Activated T-helper 2 cell treated with anti-CD3 and anti-CD28 coated beads, Interferon-gamma antibody, Interleukin-2, Interleukin-4, amounts not matched to agents 10 μg/mL and 5 μg/mL and 100 μg/mL, durations not matched to agents 14 hours and 24 hours and 36 hours (primary cell): ENCODE measurements around the gene CENPM. TPM values are rescaled to one million over a fixed set of nuclear protein-coding genes. Genes with fewer than 3 reads are reported as not detected.

Experiments used
- DNase-seq: peaks from one replicate; pipeline ENCODE4 v3.0.0; 2021; ENCODE audit warnings: low spot score
- H3K27ac Mint-ChIP-seq: one replicate; pipeline ENCODE4 v1.8.0; 2021; ENCODE audit warnings: mixed read lengths
- H3K27me3 Mint-ChIP-seq: one replicate; pipeline ENCODE4 v1.8.0; 2021; ENCODE audit warnings: low read depth, mixed read lengths
- H3K36me3 Mint-ChIP-seq: one replicate; pipeline ENCODE4 v1.8.0; 2021; ENCODE audit warnings: low read depth, mixed read lengths
- H3K4me1 Mint-ChIP-seq: one replicate; pipeline ENCODE4 v1.8.0; 2021; ENCODE audit warnings: low read depth, mixed read lengths
- H3K4me3 Mint-ChIP-seq: one replicate; pipeline ENCODE4 v1.8.0; 2021; ENCODE audit warnings: low read depth, mild to moderate bottlenecking, moderate library complexity, mixed read lengths
- H3K9me3 Mint-ChIP-seq: one replicate; pipeline ENCODE4 v1.8.0; 2021; ENCODE audit warnings: mixed read lengths
- intact Hi-C: fragments of 100-400 bp; cut with micrococcal nuclease; formaldehyde crosslinking; loops from one replicate; pipeline ENCODE4 v1.15.1; 2023
- total RNA-seq: library from RNA; stranded (reverse); gene quantifications from 2 replicates; pipeline ENCODE4 v1.2.3, GENCODE V29; 2022

Gene CENPM
- total RNA-seq, 1 donor from 2014 or later: 58.6 TPM

DNA sequence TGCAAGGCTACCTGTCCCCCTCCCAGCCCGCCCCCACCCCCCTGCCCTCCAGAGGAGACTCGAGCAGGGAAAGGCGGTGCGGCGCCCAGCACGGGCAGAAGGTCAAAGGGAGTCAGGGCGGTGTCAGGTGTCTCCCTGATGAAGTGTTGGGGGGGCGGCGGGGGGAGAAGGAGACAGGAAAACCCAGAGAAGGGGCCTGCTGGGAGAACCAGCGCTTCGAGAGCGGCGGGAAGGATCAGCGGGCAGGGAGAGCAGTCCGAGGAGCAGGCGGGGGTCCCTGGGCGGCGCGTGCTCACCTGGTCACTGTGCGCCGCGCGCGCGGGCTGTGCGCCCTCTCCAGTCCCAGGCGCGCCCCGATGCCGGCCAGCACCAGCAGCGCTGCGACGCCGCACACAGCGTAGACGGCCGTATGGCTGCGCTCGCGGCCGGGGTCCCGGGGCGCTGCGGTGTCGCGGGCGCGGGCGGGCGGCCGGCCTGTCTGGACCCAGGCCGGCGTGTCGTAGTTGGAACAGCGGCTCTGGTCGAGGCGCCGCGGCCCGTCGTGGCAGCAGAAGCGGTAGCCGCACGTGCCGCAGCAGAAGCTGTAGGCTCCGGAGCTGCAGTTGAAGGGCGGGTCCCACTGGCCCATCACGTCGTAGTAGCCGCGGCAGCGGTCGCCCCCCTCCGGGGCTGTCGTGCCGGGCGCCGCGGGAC is 33.0 kb downstream of the CENPM start:
- Mint-ChIP-seq H3K9me3 (no peaks in the 10 kb centered on the region), H3K4me1 (peaks cover 17% of the 10 kb centered on the region), H3K36me3 (peaks cover 3% of the 10 kb centered on the region), H3K27me3 (peaks cover 47% of the 10 kb centered on the region), H3K27ac (no peak overlapping the region), H3K4me3 (peak overlapping the region; percentile 45)
- no peak for DNase-seq
- intact Hi-C loops: no loop called here

DNA sequence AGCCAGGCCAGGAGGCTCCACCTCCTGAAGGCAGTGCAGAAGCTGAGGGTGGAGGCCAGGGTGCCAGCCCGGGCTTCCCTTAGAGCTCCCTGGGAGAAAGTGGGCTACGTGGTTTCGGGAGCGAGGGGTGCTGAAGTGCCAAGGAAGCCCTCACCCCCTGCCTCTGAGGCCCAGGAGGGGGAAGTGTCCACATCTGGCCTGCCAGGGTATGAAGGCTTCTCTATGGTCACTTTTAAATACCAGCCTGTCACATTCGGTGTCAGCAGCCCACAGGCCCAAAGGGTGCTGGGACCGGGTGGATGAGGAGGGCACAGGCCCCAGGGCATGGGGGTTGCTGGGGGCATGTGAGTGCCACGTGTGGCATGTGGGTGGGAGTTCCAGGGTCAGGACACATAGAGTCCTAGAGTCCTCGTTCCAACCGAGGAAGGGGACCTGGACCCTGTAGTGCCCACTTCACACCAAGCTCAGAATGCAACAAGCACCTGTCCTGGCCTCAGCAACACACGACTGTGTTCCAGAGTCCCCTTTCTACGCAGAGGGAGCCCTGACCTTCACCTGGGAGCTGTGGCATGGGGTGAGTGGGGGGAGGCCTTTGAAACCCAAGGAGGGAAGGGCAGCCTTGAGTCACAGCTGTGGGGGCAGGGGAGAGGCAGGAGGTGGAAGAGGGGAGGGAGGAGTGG is 33.8 kb downstream of the CENPM start:
- H3K27ac Mint-ChIP-seq: no peak overlapping the region
- peak overlapping the region; percentile 57 for H3K4me3 Mint-ChIP-seq
- peaks cover 49% of the 10 kb centered on the region for H3K27me3 Mint-ChIP-seq
- H3K4me1 Mint-ChIP-seq: peaks cover 23% of the 10 kb centered on the region
- H3K36me3 Mint-ChIP-seq: peaks cover 9% of the 10 kb centered on the region
- no peaks in the 10 kb centered on the region for H3K9me3 Mint-ChIP-seq
- DNase-seq: no peak
- intact Hi-C loops: no loop called here

DNA sequence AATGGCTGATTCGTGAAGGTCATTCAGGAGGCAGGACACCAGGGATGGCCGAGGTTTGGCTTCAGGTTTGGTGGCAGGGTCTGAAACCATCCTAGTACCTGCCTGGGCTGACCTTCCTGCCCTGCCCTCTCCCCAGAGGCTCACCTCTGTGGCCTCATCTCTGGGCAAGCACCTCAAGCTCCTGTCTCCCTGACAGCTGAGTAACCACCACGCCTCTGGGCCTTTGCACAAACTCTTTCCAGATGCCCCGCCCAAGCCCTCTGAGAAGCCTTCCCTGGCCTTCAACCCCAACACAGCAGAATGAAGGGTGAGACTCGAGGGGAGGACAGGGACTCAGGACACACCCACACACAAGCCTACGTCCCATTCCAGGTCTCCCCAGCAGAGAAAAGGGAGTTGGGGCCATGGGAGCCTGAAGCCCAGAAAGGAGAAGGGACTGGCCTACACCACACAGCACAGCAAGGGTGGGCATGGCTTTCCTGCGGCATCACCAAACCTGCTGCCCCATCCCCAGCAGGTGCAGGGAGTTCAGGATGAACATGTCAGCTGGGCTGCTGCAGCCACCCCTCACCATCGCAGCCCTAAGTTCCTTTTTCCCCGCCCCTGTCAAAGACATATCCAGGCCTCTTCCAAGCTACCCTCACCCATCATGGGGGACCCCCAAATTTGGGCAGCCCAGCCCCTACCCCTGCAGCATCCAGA is 34.5 kb downstream of the CENPM start:
- intact Hi-C loops: no loop called here
- H3K27me3 Mint-ChIP-seq: peaks cover 48% of the 10 kb centered on the region
- peaks cover 28% of the 10 kb centered on the region for H3K4me1 Mint-ChIP-seq
- H3K9me3 Mint-ChIP-seq: no peaks in the 10 kb centered on the region
- peaks cover 12% of the 10 kb centered on the region for H3K36me3 Mint-ChIP-seq
- no peak overlapping the region for H3K27ac Mint-ChIP-seq
- no peak for DNase-seq
- H3K4me3 Mint-ChIP-seq: peak overlapping the region; percentile 13

GRCh38 chr22:41911001-41911611 is 35.8 kb downstream of the CENPM start:
- H3K9me3 Mint-ChIP-seq: no peaks in the 10 kb centered on the region
- DNase-seq: no peak
- no peak overlapping the region for H3K27ac Mint-ChIP-seq
- peaks cover 30% of the 10 kb centered on the region for H3K4me1 Mint-ChIP-seq
- no peak overlapping the region for H3K4me3 Mint-ChIP-seq
- peaks cover 19% of the 10 kb centered on the region for H3K36me3 Mint-ChIP-seq
- H3K27me3 Mint-ChIP-seq: peaks cover 37% of the 10 kb centered on the region
- intact Hi-C loops: no loop called here

DNA sequence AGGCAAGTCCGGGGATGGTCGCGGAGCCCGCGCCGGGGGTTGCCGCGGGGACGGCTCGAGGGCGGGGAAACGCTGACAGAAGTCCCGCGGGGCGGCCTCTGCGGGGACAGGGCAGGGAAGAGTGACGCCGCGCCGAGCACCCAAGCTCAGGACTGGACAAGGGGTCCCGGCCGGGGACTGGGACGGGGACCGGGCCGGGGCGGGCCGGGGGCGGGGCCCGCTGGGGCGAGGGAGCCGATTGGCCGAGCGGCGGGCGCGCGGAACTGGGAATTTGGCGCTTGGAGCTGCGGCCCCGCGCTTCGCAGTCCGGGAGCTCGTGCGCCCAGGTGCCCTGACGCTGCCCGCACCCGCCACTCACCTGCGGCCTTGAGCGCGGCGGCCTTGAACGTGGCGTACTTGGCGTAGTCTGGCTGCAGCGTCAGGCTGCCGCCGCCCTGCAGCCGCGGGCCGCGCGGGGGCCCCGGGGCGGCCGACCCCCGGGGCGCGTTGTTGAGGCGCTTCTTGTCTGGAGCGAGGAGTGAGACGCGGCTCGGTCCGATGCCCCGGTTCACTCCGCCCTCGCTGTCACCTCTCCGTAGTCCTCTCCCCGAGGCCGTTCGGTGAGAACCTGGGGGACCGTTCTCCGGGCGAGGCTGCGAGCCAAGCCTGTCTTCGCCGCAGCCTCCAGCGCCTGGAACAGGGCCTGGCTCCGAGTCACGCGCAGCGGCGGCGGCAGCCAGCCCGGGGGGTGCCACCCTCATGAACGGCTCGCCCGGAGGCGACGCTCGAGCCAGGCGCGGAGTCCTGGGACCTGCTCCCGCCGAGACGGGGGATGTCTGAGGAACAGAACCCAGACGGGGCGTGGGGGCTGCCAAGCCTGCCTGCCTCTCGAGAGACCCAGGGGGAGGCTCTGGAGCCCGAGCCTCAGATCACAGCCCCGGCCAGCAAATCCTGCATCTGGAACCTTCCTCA is 36.6 kb downstream of the CENPM start:
- DNase-seq: no peak
- intact Hi-C loops: no loop called here
- Mint-ChIP-seq H3K4me3 (no peak overlapping the region), H3K4me1 (peaks cover 30% of the 10 kb centered on the region), H3K9me3 (no peaks in the 10 kb centered on the region), H3K27me3 (peaks cover 30% of the 10 kb centered on the region), H3K27ac (no peak overlapping the region), H3K36me3 (peaks cover 25% of the 10 kb centered on the region)

GRCh38 chr22:41909310-41910049 is 37.5 kb downstream of the CENPM start:
- DNase-seq: no peak
- H3K9me3 Mint-ChIP-seq: no peaks in the 10 kb centered on the region

GRCh38 chr22:41908411-41909309 is 38.3 kb downstream of the CENPM start:
- peaks cover 30% of the 10 kb centered on the region for H3K4me1 Mint-ChIP-seq
- intact Hi-C loops: no loop called here
- H3K9me3 Mint-ChIP-seq: no peaks in the 10 kb centered on the region
- peaks cover 28% of the 10 kb centered on the region for H3K27me3 Mint-ChIP-seq
- no peak overlapping the region for H3K4me3 Mint-ChIP-seq
- H3K27ac Mint-ChIP-seq: no peak overlapping the region
- peaks cover 30% of the 10 kb centered on the region for H3K36me3 Mint-ChIP-seq
- DNase-seq: no peak

More at GRCh38 chr22:41909310-41910049, 37.5 kb downstream of the CENPM start:
- Mint-ChIP-seq H3K4me3 (no peak overlapping the region), H3K4me1 (peaks cover 30% of the 10 kb centered on the region), H3K36me3 (peaks cover 25% of the 10 kb centered on the region), H3K27me3 (peaks cover 28% of the 10 kb centered on the region), H3K27ac (no peak overlapping the region)
- intact Hi-C loops: no loop called here

GRCh38 chr22:41907436-41908401 is 39.2 kb downstream of the CENPM start:
- no peak overlapping the region for H3K4me3 Mint-ChIP-seq
- H3K9me3 Mint-ChIP-seq: no peaks in the 10 kb centered on the region
- H3K36me3 Mint-ChIP-seq: peaks cover 35% of the 10 kb centered on the region
- no peak for DNase-seq
- H3K27me3 Mint-ChIP-seq: peaks cover 21% of the 10 kb centered on the region
- no peak overlapping the region for H3K27ac Mint-ChIP-seq
- intact Hi-C loops: no loop called here
- peaks cover 23% of the 10 kb centered on the region for H3K4me1 Mint-ChIP-seq

DNA sequence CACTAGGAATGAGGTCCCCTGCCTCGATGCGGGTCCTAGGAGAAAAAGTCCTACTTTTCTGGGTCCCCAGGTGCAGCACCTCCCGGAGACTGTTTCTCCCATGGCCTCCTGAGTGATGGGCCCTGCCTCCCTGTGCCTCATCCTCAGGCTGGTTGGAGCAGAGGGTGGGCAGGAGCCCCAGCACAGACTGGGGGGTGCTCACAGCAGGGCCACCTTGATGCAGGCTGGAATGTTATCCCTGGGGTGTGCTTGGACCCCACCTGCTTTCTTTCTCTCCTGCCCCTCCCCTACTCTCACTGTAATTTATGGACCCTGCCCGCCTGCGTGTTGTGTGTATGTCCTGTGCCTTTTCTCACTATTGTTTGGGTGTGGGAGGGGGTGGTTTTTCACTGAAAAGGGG is 40.1 kb downstream of the CENPM start:
- H3K4me3 Mint-ChIP-seq: no peak overlapping the region
- intact Hi-C loops: no loop called here
- H3K27ac Mint-ChIP-seq: no peak overlapping the region

More for the DNA sequence above, 40.1 kb downstream of the CENPM start:
- Mint-ChIP-seq H3K27me3 (peaks cover 12% of the 10 kb centered on the region), H3K36me3 (peaks cover 43% of the 10 kb centered on the region), H3K4me1 (peaks cover 21% of the 10 kb centered on the region), H3K9me3 (no peaks in the 10 kb centered on the region)
- DNase-seq: no peak
